ENCODE data around the gene MAP3K8.

MAP3K8 gene

DNA sequence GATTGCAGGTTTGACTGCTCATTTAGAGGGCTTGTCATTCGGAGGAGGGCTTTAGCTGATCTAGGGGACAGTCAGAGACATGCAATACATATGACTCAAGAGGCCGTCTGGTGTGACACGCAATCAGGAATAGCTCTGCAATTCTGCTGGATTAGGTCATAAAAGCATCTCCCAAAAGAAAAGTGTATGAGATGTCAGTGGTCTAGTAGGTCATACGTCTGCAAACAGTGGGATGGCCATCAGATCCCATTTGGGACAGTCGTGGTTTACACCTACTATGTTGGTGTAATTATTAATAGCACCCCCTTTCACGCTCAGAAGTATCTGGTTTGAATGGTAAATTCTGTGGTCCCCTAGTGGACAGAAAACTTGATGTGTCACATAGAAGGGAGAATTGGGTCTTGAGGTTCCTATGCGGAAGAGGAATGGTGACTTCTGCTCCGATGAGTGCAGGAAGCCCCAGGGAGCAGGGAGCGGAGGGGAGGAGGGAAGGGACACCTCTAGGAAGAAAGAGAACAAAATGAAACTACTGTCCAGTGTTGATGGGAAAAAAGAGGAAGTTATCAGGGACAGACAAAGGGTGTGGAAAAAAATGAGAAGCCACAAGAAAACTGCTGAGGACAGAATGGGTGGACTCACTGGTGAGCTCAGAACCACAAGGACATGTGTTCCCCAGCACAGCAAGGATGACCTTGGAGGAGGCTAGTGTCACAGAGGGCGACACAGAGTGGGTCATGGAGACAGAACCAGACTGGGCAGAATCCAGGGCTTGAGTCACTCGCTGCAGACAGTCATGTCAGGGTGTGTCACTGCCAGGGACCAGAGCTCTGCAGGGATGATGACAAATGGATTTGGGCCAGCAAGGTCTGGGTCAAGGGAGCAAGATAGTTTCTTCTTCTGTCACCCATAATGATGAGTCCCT is 59.9 kb downstream of the MAP3K8 start:
- DNase-seq, result no peak

- no peak for DNase-seq
Observed at GRCh38 chr10:30494558-30494957, 60.6 kb downstream of the MAP3K8 start.

DNA sequence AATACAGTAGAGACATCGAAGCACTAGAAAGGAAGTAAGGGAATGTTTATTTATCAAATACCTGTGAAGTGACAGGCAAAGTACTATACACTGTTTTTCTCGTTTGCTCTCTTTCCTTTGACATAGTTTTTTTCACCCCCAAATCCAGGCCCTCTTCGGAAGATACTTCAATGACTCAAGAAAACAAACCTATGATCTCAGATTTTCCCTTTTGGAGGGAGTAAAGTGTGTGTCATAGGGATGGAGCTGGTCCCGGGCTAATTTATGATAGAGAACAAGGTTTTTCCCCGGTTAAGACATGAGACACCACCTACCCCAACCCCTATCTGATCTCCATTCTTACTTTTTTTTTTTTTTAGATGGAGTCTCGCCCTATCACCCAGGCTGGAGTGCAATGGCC is 61.7 kb downstream of the MAP3K8 start:
- DNase-seq, result no peak

GRCh38 chr10:30499816-30500215 is 65.8 kb downstream of the MAP3K8 start:
- DNase-seq, result no peak

DNA sequence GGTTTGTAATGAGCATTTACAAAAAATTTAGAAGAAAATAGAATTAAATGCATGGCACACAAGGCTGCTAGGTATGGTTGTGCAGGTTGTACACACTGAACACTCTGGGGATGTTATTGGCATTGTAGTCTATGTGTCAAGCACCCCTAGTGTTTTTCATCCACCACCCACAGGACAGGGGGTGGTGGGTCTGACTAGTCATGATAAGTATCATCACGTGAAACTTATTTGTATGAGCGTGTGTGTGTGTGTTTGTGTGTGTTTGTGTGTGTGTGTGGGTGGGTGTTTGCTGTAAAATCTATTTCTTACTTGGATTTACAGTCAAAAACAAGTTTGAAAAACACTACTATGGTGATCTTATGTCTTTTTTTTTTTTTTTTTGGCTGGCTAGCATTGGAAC is 66.5 kb downstream of the MAP3K8 start:
- no peak for DNase-seq

GRCh38 chr10:30500963-30501504 is 67.0 kb downstream of the MAP3K8 start:
- no peak for DNase-seq

DNA sequence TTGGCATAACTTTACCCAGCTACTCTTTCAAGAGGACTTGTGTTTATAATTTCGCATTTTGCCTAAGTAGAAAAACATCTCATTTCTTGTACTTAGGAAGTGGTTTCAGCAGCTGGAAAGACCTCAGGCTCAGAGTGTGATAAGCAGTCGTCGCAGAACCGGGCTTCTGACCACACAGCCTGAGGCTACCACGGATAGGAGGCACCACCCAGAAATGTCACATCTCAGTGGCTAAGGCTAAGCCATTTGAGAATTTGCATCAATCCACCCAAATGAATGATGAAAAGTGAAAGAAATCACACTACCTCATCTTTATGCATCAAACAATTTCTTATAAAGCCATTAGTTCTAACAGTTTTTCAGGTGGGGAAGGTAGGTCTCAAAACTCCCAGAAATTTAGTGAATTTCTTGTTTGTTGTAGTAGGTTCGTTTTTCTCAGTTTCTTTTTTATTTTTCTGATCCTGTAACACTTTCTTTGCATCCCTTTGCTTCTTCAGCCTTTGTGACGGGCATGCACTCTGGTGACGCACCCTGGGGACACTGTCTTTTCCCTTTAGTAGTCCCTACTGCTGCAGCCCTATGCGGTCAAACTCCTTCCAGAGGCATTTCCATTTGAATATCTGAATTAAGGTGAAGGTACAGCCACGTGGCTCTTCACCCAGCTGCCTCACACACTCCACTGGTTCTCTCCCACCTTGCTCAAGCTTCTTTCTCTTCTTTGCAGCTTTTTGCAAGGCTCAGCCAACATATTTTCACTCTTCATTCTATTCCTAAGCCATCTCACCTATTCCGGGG is 68.5 kb downstream of the MAP3K8 start:
- no peak for DNase-seq

GRCh38 chr10:30503700-30504266 is 69.8 kb downstream of the MAP3K8 start:
- DNase-seq, result no peak

GRCh38 chr10:30505543-30506298 is 71.7 kb downstream of the MAP3K8 start:
- DNase-seq, result no peak

DNA sequence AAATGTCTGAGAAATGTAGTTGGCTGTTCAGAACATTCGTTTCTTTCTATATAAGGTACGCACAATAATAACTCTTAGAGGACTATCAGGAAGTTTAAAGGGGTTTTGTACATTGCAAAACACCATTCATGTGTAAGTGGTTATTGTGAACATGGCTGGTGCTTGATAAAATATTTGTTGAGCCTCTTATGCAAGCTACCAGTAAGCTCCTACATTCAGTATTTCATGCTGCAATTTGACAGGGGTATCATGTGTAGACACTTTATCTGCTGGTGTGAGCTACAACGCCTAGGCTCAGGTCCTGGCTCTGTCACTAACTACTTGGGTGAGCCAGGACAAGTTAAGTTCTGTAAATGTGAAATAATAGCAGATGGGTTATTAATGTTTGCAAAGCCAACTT is 75.5 kb downstream of the MAP3K8 start:
- no peak for DNase-seq

DNA sequence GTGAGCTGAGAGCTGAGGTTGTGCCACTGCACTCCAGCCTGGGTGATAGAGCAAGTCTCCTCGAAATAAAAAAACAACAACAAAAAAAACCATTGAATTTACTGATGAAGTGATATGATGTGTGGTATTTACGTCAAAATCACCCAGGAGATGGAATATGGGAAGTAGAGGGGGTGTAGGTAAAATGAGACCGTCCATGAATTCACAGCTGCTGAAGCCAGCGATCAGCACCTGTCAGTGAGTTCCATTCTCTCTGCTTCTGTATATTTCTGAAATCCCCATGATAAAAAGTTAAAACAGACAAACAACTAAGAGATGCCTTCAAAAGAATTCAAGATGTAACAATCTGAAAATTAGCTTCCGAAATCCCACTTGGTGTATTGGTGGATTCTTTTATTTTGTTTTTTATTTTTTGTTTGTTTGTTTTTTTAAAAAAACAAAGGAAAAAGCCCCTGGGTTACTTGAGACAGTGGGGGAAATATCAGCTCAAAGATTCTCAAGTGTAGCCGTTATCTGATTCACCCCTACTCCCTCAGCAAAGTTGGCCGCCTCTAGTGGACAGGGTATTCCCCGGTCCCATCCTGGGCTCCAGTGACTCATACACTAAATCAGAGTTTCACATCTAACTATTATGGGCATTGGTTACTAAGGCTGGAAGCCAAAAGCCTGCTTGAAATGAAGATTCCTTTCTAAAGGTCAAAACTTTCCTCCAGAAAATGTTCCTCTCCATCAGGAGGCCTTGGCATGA is 76.4 kb downstream of the MAP3K8 start:
- no peak for DNase-seq

DNA sequence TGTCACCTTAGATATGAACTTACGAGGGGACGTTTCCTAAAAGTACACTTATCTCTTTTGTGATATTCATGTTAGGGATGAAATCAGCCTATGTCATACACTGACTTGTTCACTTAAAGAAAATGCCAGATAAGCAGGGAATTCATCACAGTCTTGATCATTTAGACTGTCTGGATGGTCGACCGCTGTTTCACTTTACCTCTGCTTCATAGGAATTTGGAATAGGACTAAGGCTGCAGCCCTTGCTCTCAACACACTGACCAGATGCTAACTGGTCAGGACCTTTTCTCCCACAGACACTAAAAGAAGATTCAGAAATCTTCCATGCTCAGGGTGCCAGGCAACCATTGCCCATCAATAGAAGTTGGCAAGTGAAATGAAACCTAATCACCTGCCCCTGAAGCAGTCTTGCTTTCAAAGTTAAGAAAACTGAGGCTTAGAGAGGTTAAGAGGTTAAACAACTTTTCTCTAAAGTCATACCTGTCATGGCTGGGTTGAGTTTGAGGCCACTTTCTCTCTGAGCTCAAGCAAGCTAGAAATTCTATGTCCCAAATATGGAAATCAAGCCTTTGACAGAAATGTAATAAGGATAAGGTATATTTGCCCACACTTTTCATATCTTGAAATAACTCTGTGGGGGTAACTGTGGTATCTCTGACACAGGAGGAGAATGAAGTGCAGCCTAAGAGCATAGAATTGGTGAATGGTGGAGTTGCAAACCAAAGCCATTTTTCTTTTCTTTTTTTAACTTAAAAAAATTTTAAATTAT is 77.1 kb downstream of the MAP3K8 start:
- no peak for DNase-seq

Measured in stimulated activated CD4-positive, alpha-beta T cell treated with anti-CD3 and anti-CD28 coated beads, Interleukin-12 subunit alpha, Interleukin-12 subunit beta, amount 100 ng/mL, for 4 hours (primary cell).